Superior temporal gyrus (tissue), 1 donor: ENCODE data around the gene MAPKAP1.

Experiments
- DNase-seq: peaks from one replicate; pipeline ENCODE4 v3.0.0-alpha.2; 2016; ENCODE audit errors: extremely low spot score

The MAPKAP1 gene

GRCh38 chr9:125706651-125707471 lies at the start of gene MAPKAP1:
MAPKAP1 (minus strand) TSS chr9:125707208; CDS start chr9:125672574, 34,634 bp downstream.
- DNase-seq = peak; percentile 96

GRCh38 chr9:125756518-125756917 lies 49.5 kb upstream of the MAPKAP1 start:
- DNase-seq = no peak

GRCh38 chr9:125755340-125755739 lies 48.3 kb upstream of the MAPKAP1 start:
- peak; percentile 12 for DNase-seq

DNA sequence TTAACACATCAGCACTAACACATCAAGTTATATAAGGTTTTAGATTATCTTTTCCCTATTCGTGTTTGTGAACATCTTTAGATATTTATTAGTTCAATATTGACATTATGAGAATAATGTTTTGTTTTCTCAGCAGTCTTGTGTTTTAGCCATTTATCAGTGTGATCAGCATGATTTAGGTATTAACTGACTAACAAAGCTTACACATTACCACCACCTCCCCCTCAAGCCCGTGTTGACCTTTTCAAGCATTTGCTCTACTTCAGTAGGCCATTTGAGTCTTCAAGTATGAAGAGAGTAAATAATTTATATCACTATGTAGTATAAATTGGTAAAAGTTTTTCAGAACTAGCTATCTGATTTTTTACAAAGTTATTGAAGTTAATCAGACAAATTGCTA lies 47.1 kb upstream of the MAPKAP1 start:
- no peak for DNase-seq

DNA sequence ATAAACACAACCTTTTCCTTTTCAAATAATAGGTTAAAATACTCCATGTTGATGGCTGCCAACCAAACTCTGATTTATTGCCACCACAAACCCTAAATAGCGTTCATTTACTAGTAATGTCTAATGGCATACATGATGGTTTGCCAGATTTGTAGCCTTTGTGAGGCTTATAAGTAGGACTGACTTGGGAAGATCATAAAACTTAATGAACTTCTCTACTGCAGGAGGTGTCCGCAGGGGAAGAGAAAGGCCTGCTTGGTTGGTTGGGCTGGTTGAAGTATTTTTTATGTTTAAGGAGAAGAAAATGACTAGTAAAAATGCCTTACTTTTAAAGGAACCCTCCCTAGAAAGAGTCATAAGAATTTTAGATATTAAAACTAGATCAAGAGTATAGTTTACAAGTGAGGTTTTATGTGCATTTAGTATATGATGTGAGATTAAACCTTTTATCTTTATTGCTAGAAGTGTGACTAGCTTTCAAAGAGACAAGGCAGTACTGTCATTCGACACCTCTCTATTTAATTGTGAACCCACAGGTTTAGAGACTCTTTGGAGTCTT lies 45.1 kb upstream of the MAPKAP1 start:
- peak; percentile 12 for DNase-seq

DNA sequence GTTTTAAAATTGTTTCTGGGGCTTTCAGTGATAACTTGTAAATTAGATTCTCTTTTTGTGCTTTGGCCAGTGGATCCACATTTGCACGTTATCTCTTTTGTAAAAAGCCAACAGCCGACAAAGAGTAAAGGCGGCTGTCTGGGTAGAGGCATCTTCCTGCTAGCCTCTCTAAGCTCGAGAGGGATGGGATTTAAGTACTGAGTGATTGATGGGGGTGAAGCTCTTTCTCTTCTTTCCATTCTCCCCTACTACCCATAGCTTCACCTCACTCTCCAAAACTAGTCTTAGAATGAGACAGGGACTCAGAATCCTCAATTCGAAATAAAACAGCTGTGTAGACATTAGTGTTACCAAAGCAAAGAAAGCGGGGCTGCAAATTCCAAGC lies 43.6 kb upstream of the MAPKAP1 start:
- peak; percentile 11 for DNase-seq

DNA sequence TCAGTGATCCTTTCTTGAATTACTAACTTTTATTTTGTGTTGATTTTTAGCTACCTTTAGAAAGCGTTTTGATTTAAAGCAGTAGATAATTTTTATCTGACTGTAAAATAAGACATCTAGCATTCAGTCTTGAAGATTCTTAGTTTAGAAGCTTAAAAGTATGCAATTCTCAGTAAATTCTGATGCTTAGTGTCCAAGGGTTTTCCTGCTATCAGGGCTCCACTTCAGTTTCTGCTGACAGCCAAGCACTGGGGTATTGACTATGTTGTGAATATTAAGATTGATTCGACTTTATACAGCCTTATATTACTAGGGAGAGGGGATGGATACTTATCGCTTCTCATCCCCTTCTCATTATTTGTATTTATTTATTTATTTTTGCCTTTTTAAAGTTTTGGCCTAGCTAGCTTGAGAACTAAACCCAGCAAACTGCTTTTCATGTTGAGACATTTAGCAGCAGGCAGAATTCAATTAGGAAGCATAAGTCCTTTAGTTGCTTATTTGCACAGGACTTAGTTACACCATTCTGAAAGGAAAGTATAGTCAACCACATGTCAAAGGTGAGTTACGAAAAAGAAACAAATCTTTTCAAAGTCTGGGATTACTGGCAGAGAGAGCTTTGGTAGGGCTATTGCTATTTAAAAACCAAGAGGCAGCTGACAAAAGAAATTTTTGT lies 43.1 kb upstream of the MAPKAP1 start:
- peak; percentile 34 for DNase-seq

DNA sequence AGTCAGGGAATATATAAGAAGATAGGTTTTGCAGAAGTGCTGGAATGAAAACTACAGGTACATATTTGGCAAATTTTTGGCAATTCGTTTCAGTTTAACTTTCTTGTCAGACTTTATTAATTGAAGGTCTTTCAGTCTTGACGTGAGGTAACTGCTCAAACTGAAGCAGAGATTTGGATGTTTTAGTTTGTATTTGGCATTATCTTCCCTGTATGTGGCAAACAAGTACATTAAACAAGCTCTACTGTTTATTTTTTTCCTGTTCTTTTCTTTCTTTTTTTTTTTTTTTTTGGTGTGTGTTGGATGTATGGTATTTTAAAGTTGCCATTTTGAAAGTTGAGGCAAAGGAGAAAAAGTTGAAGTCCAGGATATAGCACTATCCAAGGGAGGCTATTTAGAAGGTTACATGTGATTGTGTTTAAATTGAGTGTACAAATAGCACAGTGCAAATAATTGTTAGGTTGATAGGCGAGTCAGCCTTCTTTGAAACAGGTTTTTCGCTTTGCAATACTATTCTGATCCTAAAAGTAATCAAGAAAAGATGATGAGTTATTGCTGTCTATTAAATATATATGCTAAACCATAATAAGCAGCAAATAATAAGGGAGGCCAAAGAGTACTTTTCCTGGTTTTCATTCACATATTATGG lies 42.4 kb upstream of the MAPKAP1 start:
- DNase-seq = peak; percentile 28

GRCh38 chr9:125748446-125749099 lies 41.6 kb upstream of the MAPKAP1 start:
- no peak for DNase-seq

DNA sequence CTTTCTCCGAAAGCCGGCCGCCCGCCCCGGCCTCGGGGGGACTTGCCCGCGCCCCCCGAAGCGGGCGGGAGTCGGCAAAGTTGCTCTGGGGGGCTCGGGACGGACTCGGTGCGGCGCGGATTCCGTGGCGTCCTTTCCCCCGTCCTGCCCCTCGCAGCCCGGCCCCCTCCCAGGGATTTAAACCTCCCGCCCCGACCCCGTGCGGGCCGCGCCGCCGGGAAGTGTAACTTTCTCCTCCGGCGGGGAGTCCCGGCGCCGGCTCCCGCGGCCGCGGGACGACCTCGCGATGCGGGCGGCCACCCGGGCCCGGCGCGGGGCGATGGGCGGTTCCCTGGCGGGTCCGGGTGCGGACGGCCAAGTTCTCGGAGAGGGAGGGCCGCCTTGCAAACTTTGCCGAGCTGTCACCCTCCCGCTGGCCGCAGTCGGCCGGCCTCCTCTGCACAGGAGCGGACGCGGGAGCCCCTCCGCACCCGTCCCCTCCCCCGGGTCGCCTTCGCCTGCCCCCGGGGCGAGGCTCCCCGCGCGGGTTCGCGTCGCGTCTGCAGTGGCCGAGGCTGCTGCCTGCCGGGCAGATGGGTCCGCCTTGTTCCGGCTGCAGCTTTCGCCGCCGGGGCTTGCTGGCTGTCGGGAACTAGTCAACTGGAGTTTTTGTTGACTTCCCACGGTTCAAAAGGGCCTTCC lies 40.9 kb upstream of the MAPKAP1 start:
- peak; percentile 21 for DNase-seq

DNA sequence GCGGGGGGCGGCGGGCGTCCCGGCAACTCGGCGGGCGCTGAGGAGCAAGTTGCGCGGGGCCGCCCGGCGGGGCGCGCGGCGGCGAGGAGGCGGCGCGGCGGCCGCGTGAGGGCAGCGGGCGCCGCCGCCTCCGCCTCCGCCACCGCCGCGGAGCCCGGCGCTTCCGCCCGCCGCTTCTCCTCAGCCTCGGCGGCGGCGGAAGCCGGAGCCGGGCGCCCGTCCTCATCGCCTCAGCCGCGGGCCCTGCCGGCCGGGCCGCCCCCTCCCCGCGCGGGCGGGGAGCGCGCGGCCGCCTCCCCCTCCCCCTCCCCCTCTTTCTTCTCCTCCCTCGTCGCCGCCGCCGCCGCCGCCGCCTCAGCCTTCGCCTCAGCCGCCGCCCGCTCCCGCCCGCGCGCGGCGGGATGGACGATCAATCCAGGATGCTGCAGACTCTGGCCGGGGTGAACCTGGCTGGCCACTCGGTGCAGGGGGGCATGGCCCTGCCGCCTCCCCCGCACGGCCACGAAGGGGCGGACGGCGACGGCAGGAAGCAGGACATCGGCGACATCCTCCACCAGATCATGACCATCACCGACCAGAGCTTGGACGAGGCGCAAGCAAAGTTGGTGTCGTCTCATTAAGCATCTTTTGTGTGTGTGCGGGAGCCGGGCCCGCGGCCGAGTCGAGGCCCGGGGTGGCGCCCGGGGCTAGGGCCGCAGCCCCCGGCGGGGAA lies 40.2 kb upstream of the MAPKAP1 start, which contains the start of gene PBX3:
PBX3 (plus strand) TSS at position 321 of the 712 bp plus-strand sequence.
- peak; percentile 16 for DNase-seq

DNA sequence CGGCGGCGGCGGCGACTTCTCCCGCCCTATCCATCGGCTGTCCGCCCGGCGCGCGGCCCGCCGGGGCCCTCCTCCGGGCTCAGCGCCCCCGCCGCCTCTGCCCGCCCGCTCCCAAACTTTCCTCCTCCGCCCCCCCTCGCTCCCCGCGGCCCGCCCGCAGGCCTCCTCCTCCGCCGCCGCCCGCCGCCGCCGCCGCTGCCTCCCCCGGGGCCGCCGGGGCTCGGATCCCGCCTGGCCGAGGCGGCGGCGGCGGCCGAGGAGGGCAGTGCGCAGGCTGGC lies 39.7 kb upstream of the MAPKAP1 start:
- DNase-seq = no peak

GRCh38 chr9:125746017-125746773 lies 39.2 kb upstream of the MAPKAP1 start:
- DNase-seq = peak; percentile 92

- DNase-seq = no peak
These were observed 38.6 kb upstream of the MAPKAP1 start for GRCh38 chr9:125745682-125746016.

- DNase-seq = no peak
These were observed 38.0 kb upstream of the MAPKAP1 start for GRCh38 chr9:125745018-125745417.

DNA sequence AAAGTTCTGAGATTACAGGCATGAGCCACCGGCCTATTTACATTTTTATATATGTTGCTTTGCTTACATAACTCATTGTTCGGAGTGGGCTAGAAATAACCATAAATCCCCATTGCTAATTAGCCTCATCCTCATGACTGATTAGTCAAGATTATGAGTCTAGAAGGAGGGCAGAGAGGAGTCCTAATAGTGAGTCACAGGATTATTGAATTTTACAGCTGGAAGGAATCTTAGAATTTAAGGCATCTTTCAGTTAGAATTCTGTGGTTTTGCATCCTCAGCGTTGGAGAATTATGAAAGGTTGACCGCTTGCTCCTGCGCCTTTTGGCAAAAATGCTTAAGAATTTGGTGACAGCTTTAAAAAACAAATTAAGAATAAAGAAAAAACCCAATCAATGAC lies 37.6 kb upstream of the MAPKAP1 start:
- no peak for DNase-seq

- DNase-seq = no peak
These were observed 36.8 kb upstream of the MAPKAP1 start for GRCh38 chr9:125743682-125744428.

GRCh38 chr9:125742657-125743056 lies 35.6 kb upstream of the MAPKAP1 start:
- no peak for DNase-seq

DNA sequence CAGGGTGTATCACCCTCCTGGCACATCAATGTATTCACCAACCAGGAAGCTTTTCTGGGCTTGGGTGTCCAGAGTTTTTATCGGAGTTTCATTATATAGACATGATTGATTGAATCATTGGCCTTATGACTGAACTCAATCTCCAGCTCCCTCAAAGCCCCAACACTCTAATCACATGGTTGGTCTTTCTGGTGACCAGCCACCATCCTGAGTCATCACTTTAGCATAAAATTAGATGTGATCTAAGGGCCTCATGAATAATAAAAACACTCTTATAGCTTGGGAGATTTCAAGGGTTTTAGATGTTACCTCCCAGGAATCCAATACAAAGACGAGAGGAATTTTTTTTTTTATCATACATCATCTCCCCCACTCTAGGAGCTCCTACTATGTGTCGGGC lies 32.4 kb upstream of the MAPKAP1 start:
- no peak for DNase-seq
